Transverse colon (tissue), 4 donors: ENCODE results near the gene METTL17. TPM values are rescaled to one million over a fixed set of nuclear protein-coding genes. Genes with fewer than 3 reads are reported as not detected.
"Not testable (repeated sequence)": the region's sequence is repeated elsewhere in the genome, so short reads cannot be mapped to it uniquely, and the experiment has no call there.

Experiments used
- DNase-seq: peaks from one replicate; pipeline ENCODE4 v3.0.0-alpha.2; 2019
- H3K27ac ChIP-seq, 4 donors: fragments of 200-600 bp; sonication (generic); 2 replicates each; pipeline ENCODE4 v1.5.1; 2016 to 2018; ENCODE audit warnings: inconsistent platforms in 4 of 4
- H3K27me3 ChIP-seq: fragments of 200-600 bp; sonication (generic); 2 replicates; pipeline ENCODE4 v1.5.1; 2017; ENCODE audit warnings: inconsistent platforms
- H3K36me3 ChIP-seq, 4 donors: fragments of 200-600 bp; sonication (generic); 2 replicates each; pipeline ENCODE4 v1.5.1; 2017 to 2019; ENCODE audit warnings: inconsistent platforms in 4 of 4
- H3K4me1 ChIP-seq, 4 donors: fragments of 200-600 bp; sonication (generic); 2 replicates each; pipeline ENCODE4 v1.5.1; 2017 to 2020; ENCODE audit warnings: inconsistent platforms in 4 of 4
- H3K4me3 ChIP-seq, 4 donors: fragments of 200-600 bp; sonication (generic); 1 replicate in 1 of 4; 2 replicates in 3 of 4; pipeline versions ENCODE4 v1.5.1 to v1.6.1; 2017 to 2019; ENCODE audit warnings: inconsistent platforms in 4 of 4
- H3K9me3 ChIP-seq, 2 donors: fragments of 200-600 bp; sonication (generic); 2 replicates each; pipeline ENCODE4 v1.5.1; 2017 to 2019; ENCODE audit warnings: inconsistent platforms in 2 of 2
- EP300 ChIP-seq: sonication (generic); formaldehyde crosslinking; IDR thresholded peaks from one replicate; pipeline ENCODE4 v1.6.1; 2017; ENCODE audit warnings: antibody characterized with exemption, low read depth
- POLR2A ChIP-seq: fragments of 450-650 bp; IDR thresholded peaks from one replicate; pipeline ENCODE4 v1.6.1; 2016; ENCODE audit warnings: antibody characterized with exemption, mild to moderate bottlenecking, moderate library complexity
- POLR2AphosphoS5 ChIP-seq, 3 donors: sonication (generic); formaldehyde crosslinking; IDR thresholded peaks; one replicate each; pipeline ENCODE4 v1.6.1; 2016; ENCODE audit warnings: antibody characterized with exemption in 3 of 3
- WGBS, 2 donors: methylation state at CpG; one replicate each; pipeline ENCODE4 v1.1.5; 2018; ENCODE audit warnings: low coverage in 1 of 2; 5-methylcytosine and 5-hydroxymethylcytosine counted together
- in situ Hi-C, 4 donors: fragments of 200-750 bp; cut with MboI; loops; one replicate each; pipeline versions ENCODE4 v1.15.0 to v1.15.1; 2017; ENCODE audit warnings: low sequenced_read_pairs in 3 of 4, low pct_ligation_motif_present in 1 of 4, low pct_unique_long_range_greater_than_20kb in 1 of 4
- intact Hi-C: fragments of 100-400 bp; cut with DNase I; formaldehyde crosslinking; loops from one replicate; pipeline ENCODE4 v1.15.1; 2023; ENCODE audit warnings: low total_unique reads
- total RNA-seq, 4 donors: library from RNA; depleted of rRNA; stranded (reverse); fragments of >200 nt; gene quantifications; one replicate each; pipeline ENCODE4 v1.1.0, GENCODE V29; 2016
- TF ChIP-seq, protein P1 (sequence below), 5 experiments: fragments of 200-600 bp in 3 of 5; fragments of 450-650 bp in 2 of 5; sonication (generic) in 3 of 5; IDR thresholded peaks; 1 replicate in 2 of 5; 2 replicates in 3 of 5; pipeline ENCODE4 v1.5.1; 2016 to 2017; ENCODE audit warnings: antibody characterized with exemption in 5 of 5, inconsistent platforms in 3 of 5, mild to moderate bottlenecking in 2 of 5, moderate library complexity in 1 of 5

Gene METTL17
- total RNA-seq, 4 donors from 2014 or later: 74.8 to 124 (median 108) TPM

DNA sequence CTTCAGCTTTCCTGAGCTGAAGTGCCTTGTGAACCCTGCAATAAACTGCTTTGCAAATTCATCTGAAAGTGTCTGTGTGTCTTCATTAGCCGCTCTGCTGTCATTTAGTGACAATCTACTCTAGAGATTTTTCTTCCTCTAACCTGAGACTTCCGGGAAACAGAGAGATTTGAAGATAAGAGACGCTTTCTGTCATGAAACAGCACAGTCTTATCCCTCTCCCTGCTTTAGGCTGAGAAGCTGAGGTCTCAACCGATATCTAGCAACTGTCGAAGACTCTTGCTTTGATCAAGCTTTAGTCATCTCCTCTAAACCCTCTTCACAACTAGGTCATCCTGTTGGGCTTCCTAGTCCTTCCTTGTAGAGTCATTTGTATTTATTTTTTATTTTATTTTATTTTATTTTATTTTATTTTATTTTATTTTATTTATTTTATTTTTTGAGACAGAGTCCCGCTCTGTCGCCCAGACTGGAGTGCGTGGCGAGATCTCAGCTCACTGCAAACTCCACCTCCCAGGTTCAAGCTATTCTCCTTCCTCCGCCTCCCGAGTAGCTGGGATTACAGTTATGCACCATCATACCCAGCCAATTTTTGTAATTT is 33.3 kb upstream of the METTL17 start:
- H3K27ac ChIP-seq: no peak overlapping the region
- H3K36me3 ChIP-seq: no peaks in the 10 kb centered on the region
- intact Hi-C loops (no loop called here), in situ Hi-C loops (no loop called here)
- no peaks in the 10 kb centered on the region for H3K27me3 ChIP-seq
- H3K4me1 ChIP-seq: peaks cover 0 to 6% (median 0%) of the 10 kb centered on the region in 4 donors
- no peak for TF ChIP-seq EP300
- TF ChIP-seq POLR2A: no peak
- TF ChIP-seq POLR2AphosphoS5 (IDR thresholded peaks at IDR 0.05): no peak
- TF ChIP-seq, protein P1, sequence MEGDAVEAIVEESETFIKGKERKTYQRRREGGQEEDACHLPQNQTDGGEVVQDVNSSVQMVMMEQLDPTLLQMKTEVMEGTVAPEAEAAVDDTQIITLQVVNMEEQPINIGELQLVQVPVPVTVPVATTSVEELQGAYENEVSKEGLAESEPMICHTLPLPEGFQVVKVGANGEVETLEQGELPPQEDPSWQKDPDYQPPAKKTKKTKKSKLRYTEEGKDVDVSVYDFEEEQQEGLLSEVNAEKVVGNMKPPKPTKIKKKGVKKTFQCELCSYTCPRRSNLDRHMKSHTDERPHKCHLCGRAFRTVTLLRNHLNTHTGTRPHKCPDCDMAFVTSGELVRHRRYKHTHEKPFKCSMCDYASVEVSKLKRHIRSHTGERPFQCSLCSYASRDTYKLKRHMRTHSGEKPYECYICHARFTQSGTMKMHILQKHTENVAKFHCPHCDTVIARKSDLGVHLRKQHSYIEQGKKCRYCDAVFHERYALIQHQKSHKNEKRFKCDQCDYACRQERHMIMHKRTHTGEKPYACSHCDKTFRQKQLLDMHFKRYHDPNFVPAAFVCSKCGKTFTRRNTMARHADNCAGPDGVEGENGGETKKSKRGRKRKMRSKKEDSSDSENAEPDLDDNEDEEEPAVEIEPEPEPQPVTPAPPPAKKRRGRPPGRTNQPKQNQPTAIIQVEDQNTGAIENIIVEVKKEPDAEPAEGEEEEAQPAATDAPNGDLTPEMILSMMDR (IDR thresholded peaks at IDR 0.05): no peak
- WGBS, 2 donors: 73 to 91% methylated on average over 5 to 11 of the region's 11 CpGs
- no peaks in the 10 kb centered on the region for H3K9me3 ChIP-seq
- DNase-seq: no peak
- H3K4me3 ChIP-seq: no peak overlapping the region

GRCh38 chr14:20958946-20959345 is 30.8 kb upstream of the METTL17 start:
- H3K27ac ChIP-seq, H3K9me3 ChIP-seq, H3K27me3 ChIP-seq, H3K4me1 ChIP-seq, H3K36me3 ChIP-seq, intact Hi-C loops, H3K4me3 ChIP-seq, in situ Hi-C loops, DNase-seq: not testable (repeated sequence)

DNA sequence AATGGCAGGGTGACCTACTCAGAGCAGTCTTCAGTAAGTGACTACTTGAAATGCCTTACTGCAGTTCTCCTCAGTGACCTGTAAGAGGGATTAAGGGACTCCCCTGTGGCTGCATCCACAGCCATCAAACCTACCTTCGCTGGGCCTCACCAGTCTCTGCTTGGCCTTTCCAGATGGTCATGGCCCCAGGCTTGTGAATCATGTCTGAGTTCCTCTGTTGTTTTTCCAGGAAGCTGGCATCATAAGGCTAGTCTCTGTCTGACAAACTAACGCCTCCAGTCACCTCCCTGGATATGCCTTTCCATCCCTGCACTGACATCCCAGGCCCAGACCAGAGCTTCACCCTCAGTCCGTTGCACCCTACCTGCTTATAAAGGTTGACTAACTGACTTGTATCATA is 20.4 kb upstream of the METTL17 start:
- WGBS, 2 donors: 91% methylated on average over 3 of the region's 3 CpGs; no CpG with 5 or more reads in 1 of the 2 donors
- Histone ChIP-seq H3K36me3 (no peaks in the 10 kb centered on the region), H3K27ac (no peak overlapping the region), H3K4me1 (peaks cover 0 to 5% (median 0%) of the 10 kb centered on the region in 4 donors), H3K27me3 (no peaks in the 10 kb centered on the region), H3K9me3 (no peaks in the 10 kb centered on the region), H3K4me3 (no peak overlapping the region)
- no peak for TF ChIP-seq EP300
- TF ChIP-seq, protein P1 (IDR thresholded peaks at IDR 0.05): no peak
- TF ChIP-seq POLR2A: no peak
- TF ChIP-seq POLR2AphosphoS5 (IDR thresholded peaks at IDR 0.05): no peak
- DNase-seq: no peak
- intact Hi-C loops (no loop called here), in situ Hi-C loops (loop anchor here in 2 of 4 donors (10.0 kb wide), 1 partner anchor 115 kb away; no protein-coding TSS in a partner anchor)

GRCh38 chr14:20970647-20970982 is 19.2 kb upstream of the METTL17 start:
- peaks cover 0 to 5% (median 0%) of the 10 kb centered on the region in 4 donors for H3K4me1 ChIP-seq
- peak overlapping the region in 3 of 4 donors; percentile 62 to 86 (median 80) for H3K27ac ChIP-seq
- no peaks in the 10 kb centered on the region for H3K36me3 ChIP-seq
- intact Hi-C loops: no loop called here
- H3K4me3 ChIP-seq: peak overlapping the region in 3 of 4 donors; percentile 33 to 55 (median 37)
- in situ Hi-C loops: loop anchor here in 1 of 4 donors (10.0 kb wide), 1 partner anchor 276 kb away; no protein-coding TSS in a partner anchor
- no peaks in the 10 kb centered on the region for H3K27me3 ChIP-seq
- DNase-seq: no peak
- no peaks in the 10 kb centered on the region for H3K9me3 ChIP-seq
- TF ChIP-seq EP300 (no peak), POLR2A (no peak), POLR2AphosphoS5 (IDR thresholded peaks at IDR 0.05) (no peak)
- TF ChIP-seq, protein P1 (IDR thresholded peaks at IDR 0.05): no peak
- 31 to 47% methylated on average over 7 to 10 of the region's 10 CpGs for WGBS, 2 donors
